ENCODE results near the gene LRRC2. TPM values are rescaled to one million over a fixed set of nuclear protein-coding genes. Genes with fewer than 3 reads are reported as not detected.

The LRRC2 gene, protein sequence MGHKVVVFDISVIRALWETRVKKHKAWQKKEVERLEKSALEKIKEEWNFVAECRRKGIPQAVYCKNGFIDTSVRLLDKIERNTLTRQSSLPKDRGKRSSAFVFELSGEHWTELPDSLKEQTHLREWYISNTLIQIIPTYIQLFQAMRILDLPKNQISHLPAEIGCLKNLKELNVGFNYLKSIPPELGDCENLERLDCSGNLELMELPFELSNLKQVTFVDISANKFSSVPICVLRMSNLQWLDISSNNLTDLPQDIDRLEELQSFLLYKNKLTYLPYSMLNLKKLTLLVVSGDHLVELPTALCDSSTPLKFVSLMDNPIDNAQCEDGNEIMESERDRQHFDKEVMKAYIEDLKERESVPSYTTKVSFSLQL
- 1 to 10 TPM; 1.1 to 7.7 (median 5.0) TPM for total RNA-seq

DNA sequence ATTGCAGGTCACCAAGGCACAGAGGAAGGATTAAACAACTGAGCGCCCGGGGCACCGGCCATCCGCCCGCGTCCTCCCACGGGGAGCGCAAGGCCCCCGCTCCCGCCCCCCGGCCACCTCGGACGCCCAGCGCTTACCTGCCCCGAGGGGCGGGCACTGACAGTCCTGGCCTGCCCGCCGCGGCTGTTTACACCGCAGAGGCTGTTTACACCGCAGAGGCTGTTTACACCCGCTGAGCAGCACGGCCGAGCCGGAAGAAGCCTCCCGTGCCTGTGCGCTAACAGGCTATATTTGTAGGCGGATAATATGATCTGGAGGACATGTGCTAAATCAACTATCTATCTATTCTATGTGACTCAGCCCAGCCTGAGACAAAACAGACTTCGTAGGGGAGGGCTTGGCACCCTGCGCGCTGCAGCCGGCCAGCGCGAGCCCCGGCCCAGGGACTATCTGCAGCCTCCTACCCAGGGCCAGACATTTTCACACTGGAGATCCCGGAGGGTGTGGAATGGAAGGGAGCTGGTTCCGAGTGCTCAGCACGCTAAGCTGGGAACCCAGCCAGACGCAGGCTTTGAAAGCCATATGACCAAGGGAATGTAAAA, at the start of gene LRRC2:
Gene LRRC2 (minus strand): TSS at position 263 of the 602 bp plus-strand sequence. CDS start 14,711 bp downstream, outside the sequence.
- TF ChIP-seq, protein P1, sequence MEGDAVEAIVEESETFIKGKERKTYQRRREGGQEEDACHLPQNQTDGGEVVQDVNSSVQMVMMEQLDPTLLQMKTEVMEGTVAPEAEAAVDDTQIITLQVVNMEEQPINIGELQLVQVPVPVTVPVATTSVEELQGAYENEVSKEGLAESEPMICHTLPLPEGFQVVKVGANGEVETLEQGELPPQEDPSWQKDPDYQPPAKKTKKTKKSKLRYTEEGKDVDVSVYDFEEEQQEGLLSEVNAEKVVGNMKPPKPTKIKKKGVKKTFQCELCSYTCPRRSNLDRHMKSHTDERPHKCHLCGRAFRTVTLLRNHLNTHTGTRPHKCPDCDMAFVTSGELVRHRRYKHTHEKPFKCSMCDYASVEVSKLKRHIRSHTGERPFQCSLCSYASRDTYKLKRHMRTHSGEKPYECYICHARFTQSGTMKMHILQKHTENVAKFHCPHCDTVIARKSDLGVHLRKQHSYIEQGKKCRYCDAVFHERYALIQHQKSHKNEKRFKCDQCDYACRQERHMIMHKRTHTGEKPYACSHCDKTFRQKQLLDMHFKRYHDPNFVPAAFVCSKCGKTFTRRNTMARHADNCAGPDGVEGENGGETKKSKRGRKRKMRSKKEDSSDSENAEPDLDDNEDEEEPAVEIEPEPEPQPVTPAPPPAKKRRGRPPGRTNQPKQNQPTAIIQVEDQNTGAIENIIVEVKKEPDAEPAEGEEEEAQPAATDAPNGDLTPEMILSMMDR (IDR thresholded peaks at IDR 0.05; ENCODE audit: low read depth): no peak

DNA sequence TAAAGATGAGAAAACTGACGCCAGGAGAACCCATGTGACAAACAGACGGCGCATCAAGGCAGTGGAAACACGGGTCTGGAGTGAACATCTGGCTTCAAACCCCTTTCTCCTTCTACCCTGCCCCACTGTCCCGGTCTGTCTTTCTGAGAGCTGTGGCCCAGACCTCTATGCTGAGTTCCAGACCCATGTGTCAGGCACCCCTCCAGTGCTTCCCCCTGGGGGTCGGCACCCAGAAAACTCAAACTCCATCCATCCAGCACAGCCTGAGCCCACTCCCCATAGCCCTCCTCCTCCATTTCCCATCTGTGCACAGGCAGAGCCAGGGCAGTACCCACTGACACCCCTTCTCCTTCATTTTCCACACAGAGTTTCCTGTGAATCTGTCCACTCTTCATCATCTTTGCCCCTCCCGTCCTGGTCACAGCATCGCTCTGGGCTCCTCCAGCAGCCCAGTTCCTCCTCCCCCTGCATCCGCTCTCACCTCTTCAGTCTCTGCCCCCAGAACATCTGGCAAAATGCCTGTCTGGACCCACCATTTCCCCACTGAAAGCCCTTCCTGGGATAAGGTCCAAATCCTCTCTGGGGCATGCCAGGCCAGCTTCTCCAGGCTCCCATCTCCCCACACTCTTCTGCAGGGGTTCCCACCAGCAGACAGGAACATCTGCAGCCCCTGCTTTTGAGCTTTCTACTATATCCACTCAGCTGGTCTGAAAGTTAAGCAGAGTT, 49.1 kb upstream of the LRRC2 start:
- TF ChIP-seq, protein P1 (IDR thresholded peaks at IDR 0.05; ENCODE audit: low read depth): no peak

DNA sequence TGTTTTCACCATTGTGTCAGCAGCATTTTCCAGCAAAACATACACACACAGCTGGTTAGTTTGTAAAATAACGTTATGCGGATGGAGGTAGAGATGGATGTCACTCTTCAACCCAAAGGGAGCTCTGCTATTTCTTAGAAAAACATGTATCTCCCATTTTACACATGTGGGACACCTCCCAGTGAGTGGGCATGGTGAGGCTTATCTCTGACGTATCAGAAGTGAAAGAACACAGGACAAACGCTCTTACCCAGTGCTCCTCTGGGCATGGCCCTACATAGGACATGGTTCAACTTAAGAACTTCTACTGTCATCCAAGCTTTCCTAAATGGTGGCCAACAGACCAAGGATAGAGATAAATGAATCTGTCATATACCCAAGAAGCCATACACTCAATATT, 48.3 kb upstream of the LRRC2 start:
- TF ChIP-seq, protein P1 (IDR thresholded peaks at IDR 0.05; ENCODE audit: low read depth): no peak

DNA sequence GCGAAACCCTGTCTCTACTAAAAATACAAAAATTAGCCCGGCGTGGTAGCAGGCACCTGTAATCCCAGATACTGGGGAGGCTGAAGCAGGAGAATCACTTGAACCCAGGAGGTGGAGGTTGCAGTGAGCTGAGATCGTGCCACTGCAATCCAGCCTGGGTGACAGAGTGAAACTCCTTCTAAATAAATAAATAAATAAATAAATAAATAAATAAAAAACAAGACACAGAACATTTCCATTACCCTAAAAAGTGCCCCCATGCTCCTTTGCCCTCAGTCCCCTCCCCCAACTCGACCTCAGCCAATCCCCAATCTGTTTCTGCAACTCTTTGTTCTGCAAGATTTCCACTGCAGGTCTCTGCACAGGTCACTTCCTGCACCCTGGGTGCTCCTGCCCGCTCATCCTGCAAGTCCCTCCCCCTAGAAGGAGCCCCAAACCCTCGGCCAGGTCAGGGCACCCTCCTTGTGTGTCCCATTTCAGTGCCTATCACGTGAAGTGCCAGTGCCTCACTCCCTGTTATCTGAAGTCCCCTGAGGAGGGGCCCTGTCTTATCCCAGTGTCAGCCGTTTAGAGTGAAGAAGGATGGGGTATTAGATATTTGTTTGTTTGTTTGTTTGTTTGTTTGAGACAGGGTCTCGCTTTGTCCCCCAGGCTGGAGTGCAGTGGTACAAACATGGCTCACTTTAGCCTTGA, 47.4 kb upstream of the LRRC2 start:
- TF ChIP-seq, protein P1 (IDR thresholded peaks at IDR 0.05; ENCODE audit: low read depth): no peak

DNA sequence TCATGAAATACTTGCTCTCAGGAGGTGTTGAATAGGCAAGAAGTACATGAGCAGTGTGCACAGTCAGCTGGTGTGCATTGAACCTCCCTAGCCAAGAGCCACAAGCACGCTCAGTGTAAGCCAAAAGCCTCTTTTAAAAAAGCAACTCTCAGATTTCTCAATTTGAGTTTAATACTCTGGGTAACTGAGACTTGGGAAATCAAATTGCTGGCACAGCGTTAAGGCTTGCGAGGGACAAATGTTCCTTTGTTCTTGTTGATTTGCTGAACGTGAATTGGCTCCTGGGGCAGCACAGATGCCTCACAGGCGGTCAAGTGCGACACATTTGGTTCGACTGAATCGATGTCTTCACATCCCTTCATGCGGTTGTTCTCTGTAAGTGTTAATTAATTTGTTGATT, 46.2 kb upstream of the LRRC2 start, which contains the start of gene FAM240A:
Gene FAM240A (plus strand): TSS at position 202 of the 400 bp plus-strand sequence. CDS start 159 bp downstream, at position 361.
- TF ChIP-seq, protein P1 (IDR thresholded peaks at IDR 0.05; ENCODE audit: low read depth): no peak

DNA sequence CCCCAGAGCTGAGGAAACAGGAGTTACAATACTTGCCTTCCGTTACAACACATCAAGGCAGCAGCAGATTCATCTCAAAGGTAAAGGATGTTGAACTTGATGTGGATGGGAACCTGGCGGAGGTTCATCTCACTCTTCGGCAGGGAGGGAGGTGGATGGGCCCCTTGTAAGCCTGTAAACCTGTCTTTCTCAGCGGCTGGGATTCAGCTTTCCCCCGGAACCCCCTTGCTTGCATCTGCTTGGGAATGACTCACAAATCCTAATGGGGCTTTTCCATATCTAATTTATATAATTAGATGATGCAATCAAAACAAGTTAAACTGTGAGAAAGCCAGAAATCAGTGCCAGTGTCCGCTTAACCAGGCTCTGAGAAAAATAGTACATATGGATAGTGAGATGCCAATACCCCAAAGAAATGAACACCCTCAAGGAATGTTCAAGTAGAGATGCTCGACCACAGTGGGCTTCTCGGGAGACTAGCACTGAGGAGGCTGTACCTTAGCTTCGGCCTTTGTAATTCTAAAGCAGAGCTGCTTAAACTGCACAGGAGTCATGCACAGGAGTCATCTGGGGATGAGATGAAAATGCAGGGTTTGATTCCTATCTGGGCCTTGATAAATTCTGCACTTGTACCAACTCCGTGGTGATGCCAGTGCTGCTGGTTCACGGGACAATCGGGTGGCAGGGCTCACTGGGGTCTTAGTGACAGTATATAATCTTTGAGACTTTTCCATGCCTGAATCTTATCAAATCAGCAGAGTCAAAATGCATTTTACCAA, 44.0 kb upstream of the LRRC2 start:
- TF ChIP-seq, protein P1 (IDR thresholded peaks at IDR 0.05; ENCODE audit: low read depth): no peak
